ENCODE measurements around the gene TGM2. TPM values are rescaled to one million over a fixed set of nuclear protein-coding genes. Genes with fewer than 3 reads are reported as not detected.

TGM2 gene
- total and polyA plus RNA-seq, 9 of the 15 experiments (the other 6 are each of a cell fraction or from before 2014, with no cell fraction given): 5.5 to 78.5 (median 37.6) TPM

DNA sequence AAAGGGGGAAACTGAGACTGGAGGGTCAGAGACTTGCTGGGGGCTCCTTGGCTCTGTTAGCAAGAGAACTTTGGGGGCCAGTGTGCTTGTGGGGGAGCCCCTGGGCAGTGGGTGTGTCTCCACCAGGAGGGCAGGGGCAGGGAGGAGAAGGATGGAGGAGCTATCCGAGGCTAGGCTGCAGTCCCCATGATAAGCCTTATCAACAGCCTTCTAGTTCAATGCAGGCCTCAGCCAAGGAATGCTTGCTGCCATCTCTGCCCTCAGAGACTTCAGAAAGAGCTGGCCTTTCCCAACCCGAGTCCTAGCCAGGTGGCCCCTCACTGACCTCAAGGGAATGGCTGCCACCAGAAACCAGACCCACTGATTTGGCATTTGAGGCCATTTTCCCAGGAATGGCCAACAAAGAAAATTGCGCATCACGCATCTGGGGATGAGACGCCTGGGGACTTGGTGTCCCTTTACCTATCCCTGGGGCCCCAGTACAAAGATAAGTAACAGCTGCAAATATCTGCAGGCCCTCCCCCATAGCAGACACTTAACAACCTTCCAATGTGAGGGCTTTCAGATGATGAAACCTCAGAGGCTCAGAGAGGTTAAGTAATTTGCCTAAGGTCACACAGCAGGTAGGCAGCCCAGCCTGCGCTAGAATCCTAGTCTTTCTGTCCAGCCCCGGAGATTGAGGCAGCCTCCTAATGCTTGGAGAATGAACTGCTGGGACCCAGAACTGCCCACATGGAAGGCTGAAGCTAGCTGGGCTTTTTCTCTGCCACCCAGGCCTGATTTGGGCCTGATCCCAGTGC, 4.9 kb downstream of the TGM2 start (continued):
- TF ChIP-seq, protein P1, sequence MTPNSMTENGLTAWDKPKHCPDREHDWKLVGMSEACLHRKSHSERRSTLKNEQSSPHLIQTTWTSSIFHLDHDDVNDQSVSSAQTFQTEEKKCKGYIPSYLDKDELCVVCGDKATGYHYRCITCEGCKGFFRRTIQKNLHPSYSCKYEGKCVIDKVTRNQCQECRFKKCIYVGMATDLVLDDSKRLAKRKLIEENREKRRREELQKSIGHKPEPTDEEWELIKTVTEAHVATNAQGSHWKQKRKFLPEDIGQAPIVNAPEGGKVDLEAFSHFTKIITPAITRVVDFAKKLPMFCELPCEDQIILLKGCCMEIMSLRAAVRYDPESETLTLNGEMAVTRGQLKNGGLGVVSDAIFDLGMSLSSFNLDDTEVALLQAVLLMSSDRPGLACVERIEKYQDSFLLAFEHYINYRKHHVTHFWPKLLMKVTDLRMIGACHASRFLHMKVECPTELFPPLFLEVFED (CRISPR knock-in tag; conservative IDR thresholded peaks at IDR 0.05): no peak
- no peak for TF ChIP-seq ZNF57 (CRISPR knock-in tag; IDR thresholded peaks at IDR 0.05)
- TF ChIP-seq BCOR (IDR thresholded peaks at IDR 0.05): peak; percentile 99
- no peak for TF ChIP-seq ZNF699 (CRISPR knock-in tag; IDR thresholded peaks at IDR 0.05; ENCODE audit: insufficient replicate concordance)
- no peak for TF ChIP-seq ZNF436 (CRISPR knock-in tag; IDR thresholded peaks at IDR 0.05)
- TF ChIP-seq EP300 (IDR thresholded peaks at IDR 0.05; ENCODE audit: low read length): peak; percentile 81; the same call in 1 of the 2 replicates
- TF ChIP-seq GTF2E2 (tag; IDR thresholded peaks at IDR 0.05): no peak; the same call in 1 of the 2 replicates
- no peak for TF ChIP-seq ZNF121 (CRISPR knock-in tag; conservative IDR thresholded peaks at IDR 0.05)
- no peak for TF ChIP-seq SAP30 (IDR thresholded peaks at IDR 0.05; ENCODE audit: borderline replicate concordance, insufficient read depth, low read depth, low read length, poor library complexity, severe bottlenecking)
- no peak for TF ChIP-seq SAFB2 (IDR thresholded peaks at IDR 0.05; ENCODE audit: borderline replicate concordance, low read depth, low read length, severe bottlenecking)
- TF ChIP-seq CCAR2 (IDR thresholded peaks at IDR 0.05; ENCODE audit: low read depth, low read length): no peak
- TF ChIP-seq, protein P2, sequence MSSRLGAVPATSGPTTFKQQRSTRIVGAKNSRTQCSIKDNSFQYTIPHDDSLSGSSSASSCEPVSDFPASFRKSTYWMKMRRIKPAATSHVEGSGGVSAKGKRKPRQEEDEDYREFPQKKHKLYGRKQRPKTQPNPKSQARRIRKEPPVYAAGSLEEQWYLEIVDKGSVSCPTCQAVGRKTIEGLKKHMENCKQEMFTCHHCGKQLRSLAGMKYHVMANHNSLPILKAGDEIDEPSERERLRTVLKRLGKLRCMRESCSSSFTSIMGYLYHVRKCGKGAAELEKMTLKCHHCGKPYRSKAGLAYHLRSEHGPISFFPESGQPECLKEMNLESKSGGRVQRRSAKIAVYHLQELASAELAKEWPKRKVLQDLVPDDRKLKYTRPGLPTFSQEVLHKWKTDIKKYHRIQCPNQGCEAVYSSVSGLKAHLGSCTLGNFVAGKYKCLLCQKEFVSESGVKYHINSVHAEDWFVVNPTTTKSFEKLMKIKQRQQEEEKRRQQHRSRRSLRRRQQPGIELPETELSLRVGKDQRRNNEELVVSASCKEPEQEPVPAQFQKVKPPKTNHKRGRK (tag; IDR thresholded peaks at IDR 0.05): no peak
- no peak for TF ChIP-seq CGGBP1 (CRISPR knock-in tag; IDR thresholded peaks at IDR 0.05)
- no peak for TF ChIP-seq U2AF2 (optimal IDR thresholded peaks at IDR 0.05; ENCODE audit: low read depth, low read length)
- peak; percentile 51; the same call in 1 of the 2 replicates for TF ChIP-seq ZBTB2 (IDR thresholded peaks at IDR 0.05)
- TF ChIP-seq KDM4B (IDR thresholded peaks at IDR 0.05; ENCODE audit: borderline replicate concordance in 2 of 2, low read depth in 1 of 2): no peak
- TF ChIP-seq ZNF778 (CRISPR knock-in tag; IDR thresholded peaks at IDR 0.05): no peak
- no peak for TF ChIP-seq ZNF217 (CRISPR knock-in tag; IDR thresholded peaks at IDR 0.05)
- no peak for TF ChIP-seq ZBED1 (IDR thresholded peaks at IDR 0.05)
- 0 out of 2 replicates have a peak, but pooled peaks have one; percentile 59 for TF ChIP-seq ETS1 (conservative IDR thresholded peaks at IDR 0.05; ENCODE audit: control insufficient read depth, low read depth, low read length)
- no peak for TF ChIP-seq TFAM (CRISPR knock-in tag; conservative IDR thresholded peaks at IDR 0.05)
- TF ChIP-seq RNF2 (IDR thresholded peaks at IDR 0.05): peak; percentile 58; the same call in 1 of the 2 replicates
